HG03159 (cell line): Measurements from ENCODE around the gene RBMS1.

Experiments
- ATAC-seq: cut with Tn5 transposase; IDR thresholded peaks from one replicate; pipeline ENCODE4 v1.9.1; 2021; ENCODE audit warnings: mild to moderate bottlenecking, moderate library complexity; ENCODE audit not compliant: unreplicated experiment

Gene RBMS1

GRCh38 chr2:160389875-160390274 lies 103.7 kb downstream of the RBMS1 start:
- ATAC-seq = no peak

GRCh38 chr2:160388464-160389263 lies 104.9 kb downstream of the RBMS1 start:
- peak; percentile 52 for ATAC-seq

GRCh38 chr2:160387558-160388262 lies 105.9 kb downstream of the RBMS1 start:
- ATAC-seq = no peak

GRCh38 chr2:160384791-160385190 lies 108.8 kb downstream of the RBMS1 start:
- ATAC-seq = no peak

- ATAC-seq = no peak
These were observed 112.1 kb downstream of the RBMS1 start for GRCh38 chr2:160381425-160381951.

GRCh38 chr2:160380611-160381010 lies 113.0 kb downstream of the RBMS1 start:
- ATAC-seq = no peak

GRCh38 chr2:160380000-160380570 lies 113.5 kb downstream of the RBMS1 start:
- ATAC-seq = no peak

GRCh38 chr2:160379399-160379798 lies 114.2 kb downstream of the RBMS1 start:
- no peak for ATAC-seq

- no peak for ATAC-seq
These were observed 116.2 kb downstream of the RBMS1 start for GRCh38 chr2:160377204-160377995.

- ATAC-seq = no peak
These were observed 117.0 kb downstream of the RBMS1 start for GRCh38 chr2:160376576-160376975.

GRCh38 chr2:160375802-160376469 lies 117.7 kb downstream of the RBMS1 start:
- no peak for ATAC-seq

- no peak for ATAC-seq
These were observed 118.6 kb downstream of the RBMS1 start for GRCh38 chr2:160375037-160375436.

- no peak for ATAC-seq
These were observed 119.9 kb downstream of the RBMS1 start for GRCh38 chr2:160373666-160374065.

GRCh38 chr2:160373263-160373662 lies 120.3 kb downstream of the RBMS1 start:
- ATAC-seq = no peak

- no peak for ATAC-seq
These were observed 121.0 kb downstream of the RBMS1 start for GRCh38 chr2:160372585-160372984.

- no peak for ATAC-seq
These were observed 121.6 kb downstream of the RBMS1 start for GRCh38 chr2:160372010-160372356.

GRCh38 chr2:160371251-160372009 lies 122.2 kb downstream of the RBMS1 start:
- ATAC-seq = no peak

GRCh38 chr2:160368988-160369930 lies 124.3 kb downstream of the RBMS1 start:
- no peak for ATAC-seq

GRCh38 chr2:160367887-160368286 lies 125.7 kb downstream of the RBMS1 start:
- peak; percentile 60 for ATAC-seq
